Suprapubic skin (tissue), 4 donors: ENCODE measurements around the gene PFDN2.
"Not testable (repeated sequence)": the region's sequence is repeated elsewhere in the genome, so short reads cannot be mapped to it uniquely, and the experiment has no call there.

Experiments used
- EP300 ChIP-seq: sonication (generic); formaldehyde crosslinking; IDR thresholded peaks from one replicate; pipeline ENCODE4 v1.6.1; 2017; ENCODE audit warnings: antibody characterized with exemption
- POLR2AphosphoS5 ChIP-seq, 3 donors: sonication (generic); formaldehyde crosslinking; IDR thresholded peaks; one replicate each; pipeline ENCODE4 v1.6.1; 2017; ENCODE audit warnings: antibody characterized with exemption in 3 of 3

DNA sequence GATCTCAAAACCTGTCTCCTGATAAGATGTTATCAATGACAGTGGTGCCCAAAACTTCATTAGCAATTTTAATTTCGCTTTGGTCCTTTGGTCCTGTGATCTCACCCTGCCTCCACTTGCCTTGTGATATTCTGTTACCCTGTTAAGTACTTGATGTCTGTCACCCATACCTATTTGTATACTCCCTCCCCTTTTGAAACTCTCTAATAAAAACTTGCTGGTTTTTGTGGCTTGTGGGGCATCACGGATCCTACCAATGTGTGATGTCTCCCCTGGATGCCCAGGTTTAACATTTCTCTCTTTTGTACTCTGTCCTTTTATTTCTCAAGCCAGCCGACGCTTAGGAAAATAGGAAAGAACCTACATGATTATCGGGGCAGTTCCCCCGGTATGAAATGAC, 53.9 kb downstream of the PFDN2 start:
- TF ChIP-seq EP300; POLR2AphosphoS5 (IDR thresholded peaks at IDR 0.05): not testable (repeated sequence)
